IMR-90 (cell line): ENCODE measurements around the gene PGPEP1. TPM values are rescaled to one million over a fixed set of nuclear protein-coding genes. Genes with fewer than 3 reads are reported as not detected.

Source experiments
- ATAC-seq: fragments of 200-7000 bp; cut with Tn5 transposase; 2 replicates; pipeline ENCODE4 v1.9.1; 2020; ENCODE audit warnings: low read depth, mild to moderate bottlenecking, moderate library complexity
- BruUV-seq: library from RNA; stranded (reverse); fragments of 400-500 nt; replicated peaks from 2 replicates; lab custom pipeline; 2021; lab: Mats Ljungman, UMichigan
- CTCF ChIA-PET: fragments of 300-600 bp; formaldehyde crosslinking; extraction: SDS; loops from one replicate; lab custom pipeline; 2021; ENCODE audit warnings: antibody characterized with exemption; lab: Yijun Ruan, JAX
- POLR2A ChIA-PET: fragments of 300-600 bp; sonication (Branson Sonifier 250); formaldehyde crosslinking; loops from one replicate; lab custom pipeline; 2022; ENCODE audit warnings: antibody characterized with exemption; ENCODE audit not compliant: unreplicated experiment; lab: Charles Lee
- DNase-seq: peaks from one replicate; pipeline ENCODE4 v3.0.0; 2013
- H2AFZ ChIP-seq: replicated peaks from 2 replicates; pipeline ENCODE3; 2013; ENCODE audit warnings: low read length, mild to moderate bottlenecking; ENCODE audit not compliant: poor library complexity
- H2AK5ac ChIP-seq: 2 replicates; pipeline ENCODE4 v1.6.1; 2013; ENCODE audit warnings: low read depth, low read length, inconsistent platforms
- H2AK9ac ChIP-seq: replicated peaks from 2 replicates; pipeline ENCODE3; 2013; ENCODE audit warnings: mild to moderate bottlenecking, low read depth, low read length, moderate library complexity; ENCODE audit not compliant: poor library complexity
- H2BK120ac ChIP-seq: 2 replicates; pipeline ENCODE4 v1.6.1; 2013; ENCODE audit warnings: low read depth, low read length, inconsistent platforms
- H2BK15ac ChIP-seq: 3 replicates; pipeline ENCODE4 v1.6.1; 2013; ENCODE audit warnings: low read depth, low read length, inconsistent platforms
- H2BK20ac ChIP-seq: 2 replicates; pipeline ENCODE4 v1.6.1; 2013; ENCODE audit warnings: low read depth, mild to moderate bottlenecking, inconsistent platforms, low read length, moderate library complexity
- H2BK5ac ChIP-seq: 2 replicates; pipeline ENCODE4 v1.6.1; 2013; ENCODE audit warnings: mild to moderate bottlenecking, low read depth, low read length, inconsistent platforms; ENCODE audit not compliant: poor library complexity, severe bottlenecking
- H3K14ac ChIP-seq: replicated peaks from 2 replicates; pipeline ENCODE4 v1.6.1; 2013; ENCODE audit warnings: low read depth, low read length, inconsistent platforms
- H3K18ac ChIP-seq: 2 replicates; pipeline ENCODE4 v1.6.1; 2013; ENCODE audit warnings: low read depth, low read length, control low read depth
- H3K23ac ChIP-seq: 2 replicates; pipeline ENCODE4 v1.6.1; 2013; ENCODE audit warnings: low read depth, low read length, inconsistent platforms
- H3K27ac ChIP-seq: 2 replicates; pipeline ENCODE4 v1.5.1; 2013; ENCODE audit warnings: mild to moderate bottlenecking, control low read depth, low read length; ENCODE audit not compliant: insufficient read depth
- H3K27me3 ChIP-seq: 2 replicates; pipeline ENCODE4 v1.6.1; 2013; ENCODE audit warnings: low read length; ENCODE audit not compliant: control insufficient read depth, insufficient read depth
- H3K36me3 ChIP-seq: 2 replicates; pipeline ENCODE4 v1.6.1; 2013; ENCODE audit warnings: low read length, mixed read lengths; ENCODE audit not compliant: control insufficient read depth, insufficient read depth
- H3K4ac ChIP-seq: 2 replicates; pipeline ENCODE4 v1.6.1; 2013; ENCODE audit warnings: low read depth, low read length, inconsistent platforms
- H3K4me1 ChIP-seq: 2 replicates; pipeline ENCODE4 v1.6.1; 2013; ENCODE audit warnings: low read length, mixed read lengths; ENCODE audit not compliant: control insufficient read depth, insufficient read depth
- H3K4me2 ChIP-seq: 2 replicates; pipeline ENCODE4 v1.6.1; 2013; ENCODE audit warnings: low read depth, mild to moderate bottlenecking, control low read depth, low read length, moderate library complexity
- H3K4me3 ChIP-seq: 2 replicates; pipeline ENCODE4 v1.5.1; 2013; ENCODE audit warnings: low read depth, mild to moderate bottlenecking, control low read depth, low read length, moderate library complexity; ENCODE audit not compliant: insufficient read depth
- H3K56ac ChIP-seq: 2 replicates; pipeline ENCODE4 v1.6.1; 2013; ENCODE audit warnings: low read length, inconsistent platforms; ENCODE audit not compliant: insufficient read depth; ENCODE audit errors: extremely low read depth
- H3K79me1 ChIP-seq, 2 experiments: 2 replicates each; pipeline ENCODE4 v1.6.1; 2013; ENCODE audit warnings: low read length in 2 of 2, inconsistent platforms in 1 of 2, low read depth in 1 of 2
- H3K9ac ChIP-seq: 2 replicates; pipeline ENCODE4 v1.6.1; 2013; ENCODE audit warnings: low read depth, low read length, control low read depth
- H3K9me1 ChIP-seq: 2 replicates; pipeline ENCODE4 v1.6.1; 2013; ENCODE audit warnings: low read length, inconsistent platforms; ENCODE audit not compliant: insufficient read depth
- H3K9me3 ChIP-seq: 2 replicates; pipeline ENCODE4 v1.6.1; 2013; ENCODE audit warnings: low read length; ENCODE audit not compliant: control insufficient read depth, insufficient read depth
- H4K20me1 ChIP-seq: 2 replicates; pipeline ENCODE4 v1.6.1; 2013; ENCODE audit warnings: low read length, inconsistent platforms; ENCODE audit not compliant: insufficient read depth
- H4K5ac ChIP-seq: 2 replicates; pipeline ENCODE4 v1.6.1; 2013; ENCODE audit warnings: mild to moderate bottlenecking, low read depth, low read length, control low read depth
- H4K8ac ChIP-seq, 2 experiments: 2 replicates each; pipeline ENCODE4 v1.6.1; 2013; ENCODE audit warnings: low read depth in 2 of 2, low read length in 2 of 2, control low read depth in 1 of 2, inconsistent platforms in 1 of 2
- H4K91ac ChIP-seq: 2 replicates; pipeline ENCODE4 v1.6.1; 2013; ENCODE audit warnings: low read depth, low read length, inconsistent platforms; ENCODE audit not compliant: insufficient read depth
- BHLHE40 ChIP-seq: fragments of 150-350 bp; IDR thresholded peaks from 2 replicates; pipeline ENCODE4 v1.6.1; 2016; ENCODE audit warnings: mild to moderate bottlenecking, low read depth, low read length
- CEBPB ChIP-seq: IDR thresholded peaks from 2 replicates; pipeline ENCODE4 v1.6.1; 2012; ENCODE audit warnings: low read depth, low read length, improper control_type of control experiment
- CHD1 ChIP-seq: IDR thresholded peaks from 2 replicates; pipeline ENCODE4 v1.6.1; 2012; ENCODE audit warnings: low read depth, low read length, improper control_type of control experiment
- CTCF ChIP-seq: conservative IDR thresholded peaks from 2 replicates; pipeline ENCODE4 v1.5.1; 2012; ENCODE audit warnings: mild to moderate bottlenecking, low read depth, low read length, improper control_type of control experiment
- ELK1 ChIP-seq: fragments of 150-350 bp; IDR thresholded peaks from 2 replicates; pipeline ENCODE4 v1.6.1; 2016; ENCODE audit warnings: low read depth, mild to moderate bottlenecking, low read length, moderate library complexity, borderline replicate concordance
- FOS ChIP-seq: fragments of 150-350 bp; IDR thresholded peaks from 2 replicates; pipeline ENCODE4 v1.6.1; 2016; ENCODE audit warnings: low read depth, low read length
- MAFK ChIP-seq: IDR thresholded peaks from 2 replicates; pipeline ENCODE4 v1.6.1; 2012; ENCODE audit warnings: low read depth, low read length, improper control_type of control experiment
- MXI1 ChIP-seq: IDR thresholded peaks from 2 replicates; pipeline ENCODE4 v1.6.1; 2012; ENCODE audit warnings: low read depth, mild to moderate bottlenecking, low read length, moderate library complexity, borderline replicate concordance
- POLR2A ChIP-seq: IDR thresholded peaks from 2 replicates; pipeline ENCODE4 v1.6.1; 2012; ENCODE audit warnings: mild to moderate bottlenecking, low read depth, low read length
- RAD21 ChIP-seq: IDR thresholded peaks from 2 replicates; pipeline ENCODE4 v1.6.1; 2012; ENCODE audit warnings: low read length, improper control_type of control experiment
- RCOR1 ChIP-seq: IDR thresholded peaks from 2 replicates; pipeline ENCODE4 v1.6.1; 2012; ENCODE audit warnings: mild to moderate bottlenecking, low read length, improper control_type of control experiment; ENCODE audit not compliant: insufficient replicate concordance
- RFX5 ChIP-seq: IDR thresholded peaks from 2 replicates; pipeline ENCODE4 v1.8.0; 2012; ENCODE audit warnings: low read depth, mild to moderate bottlenecking, low read length, moderate library complexity
- SMC3 ChIP-seq: fragments of 150-350 bp; IDR thresholded peaks from 2 replicates; pipeline ENCODE4 v1.6.1; 2016; ENCODE audit warnings: low read depth, mild to moderate bottlenecking, antibody characterized with exemption, low read length, moderate library complexity
- WGBS, 2 experiments: methylation state at CpG; one replicate each; pipeline versions ENCODE4 v1.1.5 to v1.1.7; 2013; ENCODE audit warnings: missing lambda C conversion rate in 2 of 2; ENCODE audit not compliant: insufficient read length in 1 of 2; ENCODE audit errors: extremely low coverage in 2 of 2; 5-methylcytosine and 5-hydroxymethylcytosine counted together
- dilution Hi-C: fragments of 300-500 bp; cut with HindIII; formaldehyde crosslinking; loops from one replicate; pipeline ENCODE4 v1.14.3; 2018; ENCODE audit warnings: low sequenced_read_pairs; ENCODE audit not compliant: unreplicated experiment
- in situ Hi-C: fragments of 300-500 bp; cut with MboI; formaldehyde crosslinking; loops from 3 replicates; pipeline ENCODE4 v1.14.3; 2019; ENCODE audit warnings: low sequenced_read_pairs, inconsistent platforms, mixed read lengths
- intact Hi-C: fragments of 100-400 bp; cut with micrococcal nuclease; formaldehyde crosslinking; loops from 2 replicates; pipeline ENCODE4 v1.10.0; 2022
- polyA plus RNA-seq, 3 experiments: library from polyadenylated mRNA; depleted of rRNA; stranded (reverse); fragments of >200 nt; gene quantifications; 2 replicates each; pipeline ENCODE4 v1.2.3, GENCODE V29; 2012; ENCODE audit warnings: low replicate concordance in 1 of 3
- total RNA-seq: library from RNA; depleted of rRNA; stranded (reverse); fragments of >200 nt; gene quantifications from 2 replicates; pipeline ENCODE4 v1.2.3, GENCODE V29; 2012
- TF ChIP-seq, protein P1 (sequence below): fragments of 150-350 bp; IDR thresholded peaks from 2 replicates; pipeline ENCODE4 v1.6.1; 2017; ENCODE audit warnings: mild to moderate bottlenecking, antibody characterized with exemption, low read length, low read depth

PGPEP1 gene
- total and polyA plus RNA-seq, 2 of the 4 experiments (the other 2 are of a cell fraction), result 11.8 to 14.3 TPM

- peak overlapping the region; percentile 100 for H3K23ac ChIP-seq
- H2AK9ac ChIP-seq, result peak overlapping the region; percentile 100
- H3K27me3 ChIP-seq, result no peaks in the 10 kb centered on the region
- H3K79me1 ChIP-seq, result peaks cover 0 to 28% of the 10 kb centered on the region in 2 experiments; a peak in 2 of 4 replicates
- in situ Hi-C loops, result no loop called here
- DNase-seq (peak; percentile 100), ATAC-seq (peak; percentile 70)
- 2% methylated on average over 7 of the region's 15 CpGs; no CpG with 5 or more reads in 1 of the 2 experiments for WGBS, 2 experiments
- peak overlapping the region; percentile 100 for H3K4ac ChIP-seq
- peaks cover 9% of the 10 kb centered on the region for H3K9me1 ChIP-seq
- H3K4me1 ChIP-seq, result peaks cover 10% of the 10 kb centered on the region
- H4K8ac ChIP-seq, result peak overlapping the region; percentile 97 to 100
- dilution Hi-C loops, result no loop called here
- peak overlapping the region; percentile 100 for H4K91ac ChIP-seq
- peak overlapping the region; percentile 100 for H2BK20ac ChIP-seq
- peak overlapping the region; percentile 97 for H3K56ac ChIP-seq
- H3K27ac ChIP-seq, result peak overlapping the region; percentile 96
- peak overlapping the region; percentile 77 for H2AFZ ChIP-seq
- peak overlapping the region; percentile 100 for H3K14ac ChIP-seq
- H2BK120ac ChIP-seq, result peak overlapping the region; percentile 100
- peak overlapping the region; percentile 99 for H4K5ac ChIP-seq
- BruUV-seq, result TSS peak; percentile 42
- intact Hi-C loops, result no loop called here
- H3K4me3 ChIP-seq, result no peak overlapping the region
- H3K36me3 ChIP-seq, result peaks cover 13% of the 10 kb centered on the region
- H3K9ac ChIP-seq, result peak overlapping the region; percentile 72
- H3K18ac ChIP-seq, result peak overlapping the region; percentile 99
- H2BK15ac ChIP-seq, result peak overlapping the region; percentile 97; the same call in 2 of the 3 replicates
- POLR2A ChIA-PET, result interaction anchor here (0.9 kb wide), 1 partner anchor 83 kb away, joined by 6 read pairs; the partner anchor contains the start of gene JUND
- H3K4me2 ChIP-seq, result peak overlapping the region; percentile 28
- no peaks in the 10 kb centered on the region for H4K20me1 ChIP-seq
- H2AK5ac ChIP-seq, result peak overlapping the region; percentile 100
- CTCF ChIA-PET, result interaction anchor here (0.5 to 1.1 kb wide), 5 partner anchors 15 to 56 kb away, joined by 3 to 7 read pairs (median 3); no protein-coding TSS in a partner anchor
- H2BK5ac ChIP-seq, result peak overlapping the region; percentile 99
- no peaks in the 10 kb centered on the region for H3K9me3 ChIP-seq
- TF ChIP-seq MAFK (no peak), CHD1 (no peak), ELK1 (no peak), SMC3 (no peak), CEBPB (peak; percentile 97), POLR2A (peak; percentile 23; the same call in 1 of the 2 replicates), FOS (peak; percentile 15; the same call in 1 of the 2 replicates), RCOR1 (peak; percentile 11), MXI1 (no peak), CTCF (no peak), RFX5 (no peak), BHLHE40 (peak; percentile 94), RAD21 (0 out of 2 replicates have a peak, but pooled peaks have one; percentile 7)
- TF ChIP-seq, protein P1, sequence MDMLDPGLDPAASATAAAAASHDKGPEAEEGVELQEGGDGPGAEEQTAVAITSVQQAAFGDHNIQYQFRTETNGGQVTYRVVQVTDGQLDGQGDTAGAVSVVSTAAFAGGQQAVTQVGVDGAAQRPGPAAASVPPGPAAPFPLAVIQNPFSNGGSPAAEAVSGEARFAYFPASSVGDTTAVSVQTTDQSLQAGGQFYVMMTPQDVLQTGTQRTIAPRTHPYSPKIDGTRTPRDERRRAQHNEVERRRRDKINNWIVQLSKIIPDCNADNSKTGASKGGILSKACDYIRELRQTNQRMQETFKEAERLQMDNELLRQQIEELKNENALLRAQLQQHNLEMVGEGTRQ, result no peak
Measured at GRCh38 chr19:18364826-18365528, 24.6 kb downstream of the PGPEP1 start.
